ENCODE results near the gene CSMD2.

The CSMD2 gene

DNA sequence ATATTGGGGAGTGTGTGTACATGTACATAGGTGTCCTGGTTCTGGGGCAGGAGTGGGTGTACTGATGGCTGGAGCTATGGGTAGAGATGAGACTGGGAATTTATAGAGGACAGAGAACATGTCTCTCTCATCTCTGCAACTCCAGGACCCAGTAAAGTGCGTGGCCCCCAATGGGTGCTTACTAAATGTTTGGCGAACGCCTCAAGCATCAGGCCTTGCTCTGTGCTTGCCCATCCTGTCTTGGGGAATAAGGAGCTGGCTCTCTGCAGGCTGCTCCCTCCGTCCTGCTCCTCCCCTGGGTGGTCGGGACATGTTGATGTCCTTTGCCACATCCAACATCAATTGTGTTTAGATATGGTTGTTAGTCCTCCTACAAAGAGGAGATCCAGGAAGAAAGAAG is 530.9 kb downstream of the CSMD2 start:
- H3K9me2 ChIP-seq (replicated peaks; ENCODE audit: insufficient read depth, low read length), result no peaks in the 10 kb centered on the region
- no peaks in the 10 kb centered on the region for H3K27me3 ChIP-seq (ENCODE audit: low read length)
- no peaks in the 10 kb centered on the region for H3F3A ChIP-seq (ENCODE audit: insufficient read depth)
- H2AFZ ChIP-seq (ENCODE audit: low read depth, low read length, severe bottlenecking), result no peak overlapping the region
- H3K4me2 ChIP-seq (ENCODE audit: low read depth, low read length, poor library complexity, severe bottlenecking), result no peak overlapping the region
- H3K79me2 ChIP-seq (ENCODE audit: insufficient read depth, low read length), result no peaks in the 10 kb centered on the region
- H3K4me3 ChIP-seq (ENCODE audit: insufficient read depth, low read length, poor library complexity, severe bottlenecking), result no peak overlapping the region
- H4K20me1 ChIP-seq (ENCODE audit: low read depth, low read length), result no peaks in the 10 kb centered on the region
- H3K9ac ChIP-seq (ENCODE audit: low read length), result no peak overlapping the region
- TF ChIP-seq EZH2phosphoT487 (conservative IDR thresholded peaks at IDR 0.05; ENCODE audit: low read length), result no peak
- TF ChIP-seq, protein P1, sequence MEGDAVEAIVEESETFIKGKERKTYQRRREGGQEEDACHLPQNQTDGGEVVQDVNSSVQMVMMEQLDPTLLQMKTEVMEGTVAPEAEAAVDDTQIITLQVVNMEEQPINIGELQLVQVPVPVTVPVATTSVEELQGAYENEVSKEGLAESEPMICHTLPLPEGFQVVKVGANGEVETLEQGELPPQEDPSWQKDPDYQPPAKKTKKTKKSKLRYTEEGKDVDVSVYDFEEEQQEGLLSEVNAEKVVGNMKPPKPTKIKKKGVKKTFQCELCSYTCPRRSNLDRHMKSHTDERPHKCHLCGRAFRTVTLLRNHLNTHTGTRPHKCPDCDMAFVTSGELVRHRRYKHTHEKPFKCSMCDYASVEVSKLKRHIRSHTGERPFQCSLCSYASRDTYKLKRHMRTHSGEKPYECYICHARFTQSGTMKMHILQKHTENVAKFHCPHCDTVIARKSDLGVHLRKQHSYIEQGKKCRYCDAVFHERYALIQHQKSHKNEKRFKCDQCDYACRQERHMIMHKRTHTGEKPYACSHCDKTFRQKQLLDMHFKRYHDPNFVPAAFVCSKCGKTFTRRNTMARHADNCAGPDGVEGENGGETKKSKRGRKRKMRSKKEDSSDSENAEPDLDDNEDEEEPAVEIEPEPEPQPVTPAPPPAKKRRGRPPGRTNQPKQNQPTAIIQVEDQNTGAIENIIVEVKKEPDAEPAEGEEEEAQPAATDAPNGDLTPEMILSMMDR (IDR thresholded peaks at IDR 0.05; ENCODE audit: insufficient read depth, low read length, poor library complexity, severe bottlenecking), result no peak
- no peak overlapping the region for H3K27ac ChIP-seq (ENCODE audit: low read depth, low read length)
- no peaks in the 10 kb centered on the region for H3K36me3 ChIP-seq (ENCODE audit: low read length)
- no peaks in the 10 kb centered on the region for H3K9me3 ChIP-seq (ENCODE audit: insufficient read depth, low read length)

DNA sequence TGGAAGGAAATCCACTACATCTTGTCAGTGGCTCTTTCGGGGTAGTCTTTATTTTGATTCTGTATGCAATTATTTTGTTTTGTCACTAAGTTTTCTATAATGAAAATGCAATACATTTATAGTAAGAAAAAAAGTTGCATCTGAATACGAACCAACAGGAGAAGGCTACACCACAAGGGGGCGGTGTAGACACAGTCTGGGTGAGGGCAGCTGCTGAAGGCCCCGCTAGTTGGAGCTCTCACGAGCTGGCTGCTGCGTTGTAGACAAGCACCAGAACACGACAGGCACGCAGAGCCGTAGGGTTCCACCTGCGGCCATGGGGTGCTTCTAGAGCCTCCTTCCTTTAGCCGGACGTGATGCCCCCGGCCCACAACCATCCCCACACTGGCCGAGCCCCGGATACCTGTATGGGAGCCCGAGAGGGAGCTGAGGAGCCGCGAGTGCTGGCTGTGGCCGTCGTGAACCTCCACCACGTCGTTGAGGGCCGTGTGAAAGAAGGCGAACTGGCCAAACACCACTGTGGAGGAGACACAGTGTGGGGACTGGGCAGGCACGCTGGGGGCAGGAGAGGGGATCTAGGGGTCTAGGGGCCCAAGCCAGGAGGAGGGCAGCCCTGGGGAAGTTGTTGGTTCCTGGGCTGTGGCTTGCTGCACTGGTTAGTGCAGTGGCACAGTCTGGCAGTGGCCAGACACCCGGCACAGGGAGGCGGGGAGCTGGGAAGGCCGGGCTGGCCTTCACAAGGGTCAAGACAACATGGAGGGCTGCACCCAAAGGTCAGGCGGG is 531.8 kb downstream of the CSMD2 start:
- TF ChIP-seq, protein P1 (IDR thresholded peaks at IDR 0.05; ENCODE audit: insufficient read depth, low read length, poor library complexity, severe bottlenecking), result peak; percentile 95
- TF ChIP-seq EZH2phosphoT487 (conservative IDR thresholded peaks at IDR 0.05; ENCODE audit: low read length), result no peak
- no peak overlapping the region for H3K27ac ChIP-seq (ENCODE audit: low read depth, low read length)
- no peaks in the 10 kb centered on the region for H3K9me3 ChIP-seq (ENCODE audit: insufficient read depth, low read length)
- no peaks in the 10 kb centered on the region for H3K9me2 ChIP-seq (replicated peaks; ENCODE audit: insufficient read depth, low read length)
- no peaks in the 10 kb centered on the region for H3K79me2 ChIP-seq (ENCODE audit: insufficient read depth, low read length)
- H3F3A ChIP-seq (ENCODE audit: insufficient read depth), result no peaks in the 10 kb centered on the region
- H3K27me3 ChIP-seq (ENCODE audit: low read length), result no peaks in the 10 kb centered on the region
- H3K4me2 ChIP-seq (ENCODE audit: low read depth, low read length, poor library complexity, severe bottlenecking), result no peak overlapping the region
- no peak overlapping the region for H3K9ac ChIP-seq (ENCODE audit: low read length)
- no peaks in the 10 kb centered on the region for H3K36me3 ChIP-seq (ENCODE audit: low read length)
- no peak overlapping the region for H2AFZ ChIP-seq (ENCODE audit: low read depth, low read length, severe bottlenecking)
- no peak overlapping the region for H3K4me3 ChIP-seq (ENCODE audit: insufficient read depth, low read length, poor library complexity, severe bottlenecking)
- no peaks in the 10 kb centered on the region for H4K20me1 ChIP-seq (ENCODE audit: low read depth, low read length)

DNA sequence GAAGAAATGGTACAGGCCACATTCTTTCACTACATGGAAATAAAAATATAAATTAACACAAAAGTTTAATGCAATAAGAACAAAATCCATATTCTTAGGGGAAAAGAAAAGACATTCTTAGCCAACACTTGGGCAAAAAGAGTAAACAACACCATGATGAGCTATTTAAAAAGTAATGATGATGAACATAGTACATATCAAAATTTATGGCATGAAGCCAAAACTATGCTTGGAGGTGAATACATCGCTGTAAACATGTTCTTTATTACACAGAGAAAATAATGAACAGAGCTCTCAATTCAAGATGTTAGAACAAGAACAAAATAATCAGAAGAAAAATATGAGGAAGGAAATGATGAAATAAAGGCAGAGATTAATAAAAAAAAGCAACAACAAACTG is 534.3 kb downstream of the CSMD2 start:
- Histone ChIP-seq H4K20me1 (ENCODE audit: low read depth, low read length) (no peaks in the 10 kb centered on the region), H3K36me3 (ENCODE audit: low read length) (no peaks in the 10 kb centered on the region), H3F3A (ENCODE audit: insufficient read depth) (no peaks in the 10 kb centered on the region), H3K4me3 (ENCODE audit: insufficient read depth, low read length, poor library complexity, severe bottlenecking) (no peak overlapping the region), H3K79me2 (ENCODE audit: insufficient read depth, low read length) (no peaks in the 10 kb centered on the region), H2AFZ (ENCODE audit: low read depth, low read length, severe bottlenecking) (no peak overlapping the region), H3K9me3 (ENCODE audit: insufficient read depth, low read length) (no peaks in the 10 kb centered on the region), H3K4me2 (ENCODE audit: low read depth, low read length, poor library complexity, severe bottlenecking) (no peak overlapping the region), H3K9ac (ENCODE audit: low read length) (no peak overlapping the region), H3K27ac (ENCODE audit: low read depth, low read length) (no peak overlapping the region), H3K27me3 (ENCODE audit: low read length) (no peaks in the 10 kb centered on the region), H3K9me2 (replicated peaks; ENCODE audit: insufficient read depth, low read length) (no peaks in the 10 kb centered on the region)
- TF ChIP-seq, protein P1 (IDR thresholded peaks at IDR 0.05; ENCODE audit: insufficient read depth, low read length, poor library complexity, severe bottlenecking), result no peak
- TF ChIP-seq EZH2phosphoT487 (conservative IDR thresholded peaks at IDR 0.05; ENCODE audit: low read length), result no peak
